K562 (cell line): ENCODE results near the gene HIVEP1. TPM values are rescaled to one million over a fixed set of nuclear protein-coding genes. Genes with fewer than 3 reads are reported as not detected.

Experiments
- CC2D1A ChIP-seq: fragments of 450-650 bp; IDR thresholded peaks from 2 replicates; pipeline ENCODE4 v1.6.1; 2017; ENCODE audit warnings: mild to moderate bottlenecking
- CTBP1 ChIP-seq: fragments of 450-650 bp; IDR thresholded peaks from 2 replicates; pipeline ENCODE4 v1.6.1; 2016; ENCODE audit warnings: borderline replicate concordance
- GABPB1 ChIP-seq: sonication (generic); formaldehyde crosslinking; IDR thresholded peaks from 2 replicates; pipeline ENCODE4 v1.8.0; 2022; ENCODE audit warnings: mild to moderate bottlenecking, missing genetic modification reagents
- HSF4 ChIP-seq: fragments of 250-450 bp; sonication (Bioruptor Pico); IDR thresholded peaks from 2 replicates; pipeline ENCODE4 v2.1.2; 2022; ENCODE audit warnings: mild to moderate bottlenecking, moderate library complexity, borderline replicate concordance
- KDM1A ChIP-seq, 2 experiments: fragments of 450-650 bp; IDR thresholded peaks; 2 replicates each; pipeline ENCODE4 v1.6.1; 2016; ENCODE audit warnings: mild to moderate bottlenecking in 2 of 2
- LCOR ChIP-seq: sonication (generic); formaldehyde crosslinking; IDR thresholded peaks from 2 replicates; pipeline ENCODE4 v1.8.0; 2022; ENCODE audit warnings: mild to moderate bottlenecking, missing genetic modification reagents
- MEF2A ChIP-seq: IDR thresholded peaks from 2 replicates; pipeline ENCODE4 v1.6.1; 2011; ENCODE audit warnings: low read depth, mild to moderate bottlenecking, low read length, moderate library complexity; ENCODE audit not compliant: control insufficient read depth
- NELFE ChIP-seq: IDR thresholded peaks from 2 replicates; pipeline ENCODE4 v1.6.1; 2011; ENCODE audit warnings: mild to moderate bottlenecking; ENCODE audit not compliant: insufficient read depth, insufficient read length
- NFIC ChIP-seq: fragments of 450-650 bp; IDR thresholded peaks from 2 replicates; pipeline ENCODE4 v1.6.1; 2017; ENCODE audit warnings: mild to moderate bottlenecking, inconsistent platforms
- OTX1 ChIP-seq: fragments of 450-650 bp; formaldehyde crosslinking; IDR thresholded peaks from 2 replicates; pipeline ENCODE4 v1.4.0; 2022; ENCODE audit warnings: mild to moderate bottlenecking
- PTTG1 ChIP-seq: fragments of 450-650 bp; IDR thresholded peaks from 2 replicates; pipeline ENCODE4 v1.6.1; 2016; ENCODE audit warnings: low read depth, mild to moderate bottlenecking, missing genetic modification characterization, missing compliant biosample characterization
- SMAD4 ChIP-seq: fragments of 250-450 bp; sonication (Bioruptor Pico); conservative IDR thresholded peaks from 2 replicates; pipeline ENCODE4 v1.8.0; 2021; ENCODE audit warnings: inconsistent platforms, mild to moderate bottlenecking, moderate library complexity
- TEAD4 ChIP-seq, 2 experiments: sonication (generic) in 1 of 2; formaldehyde crosslinking in 1 of 2; IDR thresholded peaks; 2 replicates each; pipeline versions ENCODE4 v1.6.1 to v1.8.0; 2012 to 2022; ENCODE audit warnings: borderline replicate concordance in 1 of 2, inconsistent platforms in 1 of 2, low read length in 1 of 2, mild to moderate bottlenecking in 1 of 2, missing genetic modification reagents in 1 of 2
- YBX1 ChIP-seq: fragments of 450-650 bp; IDR thresholded peaks from 2 replicates; pipeline ENCODE4 v1.7.1; 2016; ENCODE audit warnings: mild to moderate bottlenecking
- ZBTB40 ChIP-seq, 2 experiments: fragments of 450-650 bp in 1 of 2; sonication (generic) in 1 of 2; formaldehyde crosslinking in 1 of 2; IDR thresholded peaks; 2 replicates each; pipeline versions ENCODE4 v1.7.1 to v1.9.0; 2016 to 2022; ENCODE audit warnings: inconsistent platforms in 1 of 2, mild to moderate bottlenecking in 1 of 2, missing genetic modification reagents in 1 of 2
- ZC3H8 ChIP-seq: fragments of 450-650 bp; IDR thresholded peaks from 2 replicates; pipeline ENCODE4 v1.6.1; 2017
- ZEB2 ChIP-seq: fragments of 450-650 bp; IDR thresholded peaks from 2 replicates; pipeline ENCODE4 v1.6.1; 2016
- ZNF644 ChIP-seq: fragments of 200-800 bp; sonication (Bioruptor generic); IDR thresholded peaks from 2 replicates; pipeline ENCODE4 v1.6.1; 2016; ENCODE audit warnings: low read depth, missing genetic modification characterization, missing compliant biosample characterization
- polyA plus RNA-seq, 8 experiments: library from polyadenylated mRNA; depleted of rRNA in 4 of 8; stranded (reverse) in 5 of 8; unstranded in 3 of 8; fragments of >200 nt; fragmentation: Nextera tagmentation in 2 of 8; fragmentation: Illumina TruSeq in 1 of 8; extraction: Ambion mirVana in 2 of 8; extraction: Trizol in 1 of 8; gene quantifications; 2 replicates each; pipeline versions ENCODE4 v1.2.1 to v1.2.3, GENCODE V29; 2011 to 2014; ENCODE audit warnings: inconsistent platforms in 1 of 8, missing spikeins in 1 of 8
- total RNA-seq, 7 experiments: library from RNA; depleted of rRNA in 6 of 7; stranded (reverse); fragments of >200 nt in 6 of 7; fragmentation: Illumina TruSeq in 2 of 7; extraction: Trizol in 2 of 7; gene quantifications; 2 replicates each; pipeline versions ENCODE4 v1.2.1 to v1.2.3, GENCODE V29; 2011 to 2021; ENCODE audit warnings: low replicate concordance in 1 of 7

The HIVEP1 gene
- total and polyA plus RNA-seq, 9 of the 15 experiments (the other 6 are each of a cell fraction or from before 2014, with no cell fraction given): 6.0 to 33.3 (median 21.7) TPM

- TF ChIP-seq ZBTB40 (IDR thresholded peaks at IDR 0.05) (0 out of 2 replicates have a peak, but pooled peaks have one; percentile 14), ZBTB40 (CRISPR knock-in tag; IDR thresholded peaks at IDR 0.05) (no peak), MEF2A (peak; percentile 98), NELFE (no peak), ZC3H8 (no peak), ZEB2 (peak; percentile 53; the same call in 1 of the 2 replicates), YBX1 (no peak), ZNF644 (tag) (no peak), NFIC (peak; percentile 23; the same call in 1 of the 2 replicates), GABPB1 (CRISPR knock-in tag) (0 out of 2 replicates have a peak, but pooled peaks have one; percentile 13), TEAD4 (IDR thresholded peaks at IDR 0.05; ENCODE audit: low read length) (peak; percentile 57; the same call in 1 of the 2 replicates), TEAD4 (CRISPR knock-in tag; IDR thresholded peaks at IDR 0.05; ENCODE audit: borderline replicate concordance) (no peak), CC2D1A (0 out of 2 replicates have a peak, but pooled peaks have one; percentile 32), PTTG1 (tag) (no peak), HSF4 (CRISPR knock-in tag) (no peak), KDM1A (IDR thresholded peaks at IDR 0.05) (peak; percentile 90 to 94), LCOR (CRISPR knock-in tag) (no peak), OTX1 (CRISPR knock-in tag) (no peak), CTBP1 (peak; percentile 30; the same call in 1 of the 2 replicates), SMAD4 (CRISPR knock-in tag) (no peak)
Measured at GRCh38 chr6:12065321-12066140, 53.4 kb downstream of the HIVEP1 start (continued).
